Neural cell (in vitro differentiated cells): ENCODE data around the gene SOBP. TPM values are rescaled to one million over a fixed set of nuclear protein-coding genes. Genes with fewer than 3 reads are reported as not detected.
"Not testable (repeated sequence)": the region's sequence is repeated elsewhere in the genome, so short reads cannot be mapped to it uniquely, and the experiment has no call there.

Source experiments
- H2AFZ ChIP-seq: fragments of 200-600, 300-800 bp; sonication (generic), shearing (Covaris generic); 2 replicates; pipeline ENCODE4 v1.6.0; 2014; ENCODE audit warnings: low read depth, mild to moderate bottlenecking, antibody characterized with exemption, low read length, moderate library complexity
- H3F3A ChIP-seq: fragments of 200-600 bp; shearing (Covaris generic); 2 replicates; pipeline ENCODE4 v1.6.1; 2016; ENCODE audit warnings: mild to moderate bottlenecking, moderate library complexity, mixed read lengths, antibody characterized with exemption, low read length; ENCODE audit not compliant: insufficient read depth, poor library complexity, severe bottlenecking
- H3K27ac ChIP-seq: fragments of 200-600, 300-800 bp; sonication (generic), shearing (Covaris generic); 2 replicates; pipeline ENCODE4 v1.5.1; 2014; ENCODE audit warnings: mild to moderate bottlenecking, low read length, moderate library complexity
- H3K27me3 ChIP-seq: fragments of 300-800, 200-600 bp; sonication (generic), shearing (Covaris generic); 2 replicates; pipeline ENCODE4 v1.6.0; 2014; ENCODE audit warnings: mild to moderate bottlenecking, low read depth, low read length, moderate library complexity; ENCODE audit not compliant: insufficient read depth
- H3K36me3 ChIP-seq: fragments of 300-800, 200-600 bp; sonication (generic), shearing (Covaris generic); 2 replicates; pipeline ENCODE4 v1.5.1; 2014; ENCODE audit warnings: mild to moderate bottlenecking, antibody characterized with exemption, low read length, moderate library complexity; ENCODE audit not compliant: insufficient read depth
- H3K4me2 ChIP-seq: fragments of 300-800, 200-600 bp; sonication (generic), shearing (Covaris generic); 2 replicates; pipeline ENCODE4 v1.6.0; 2014; ENCODE audit warnings: mild to moderate bottlenecking, low read length
- H3K4me3 ChIP-seq: fragments of 300-800, 200-600 bp; sonication (generic), shearing (Covaris generic); 2 replicates; pipeline ENCODE4 v1.5.1; 2014; ENCODE audit warnings: mild to moderate bottlenecking, low read length, moderate library complexity
- H3K79me2 ChIP-seq: fragments of 200-600 bp; shearing (Covaris generic); replicated peaks from 2 replicates; pipeline ENCODE4 v1.6.0; 2014; ENCODE audit warnings: mild to moderate bottlenecking, low read length, moderate library complexity; ENCODE audit not compliant: insufficient read depth
- H3K9ac ChIP-seq: fragments of 300-800, 200-600 bp; sonication (generic), shearing (Covaris generic); 2 replicates; pipeline ENCODE4 v1.6.1; 2016; ENCODE audit warnings: mild to moderate bottlenecking, low read length, mixed read lengths
- H3K9me2 ChIP-seq: fragments of 200-600 bp; shearing (Covaris generic); 2 replicates; pipeline ENCODE4 v1.6.1; 2016; ENCODE audit warnings: mild to moderate bottlenecking, low read length, mixed read lengths; ENCODE audit not compliant: insufficient read depth
- H3K9me3 ChIP-seq: fragments of 200-600, 300-800 bp; sonication (generic), shearing (Covaris generic); 2 replicates; pipeline ENCODE4 v1.6.1; 2016; ENCODE audit warnings: mild to moderate bottlenecking, mixed run types, low read length, moderate library complexity, mixed read lengths
- H4K20me1 ChIP-seq: fragments of 200-600 bp; shearing (Covaris generic); 2 replicates; pipeline ENCODE4 v1.6.1; 2016; ENCODE audit warnings: mild to moderate bottlenecking, mixed run types; ENCODE audit not compliant: insufficient read depth
- CTCF ChIP-seq: fragments of 450-650 bp; IDR thresholded peaks from 2 replicates; pipeline ENCODE4 v1.5.1; 2014; ENCODE audit warnings: antibody characterized with exemption, mild to moderate bottlenecking, moderate library complexity; ENCODE audit not compliant: poor library complexity, severe bottlenecking
- EP300 ChIP-seq: fragments of 450-650 bp; conservative IDR thresholded peaks from 2 replicates; pipeline ENCODE4 v1.6.1; 2014; ENCODE audit warnings: antibody characterized with exemption, mild to moderate bottlenecking, moderate library complexity; ENCODE audit not compliant: poor library complexity, severe bottlenecking
- EZH2 ChIP-seq: fragments of 200-600, 300-800 bp; shearing (Covaris generic), sonication (generic); IDR thresholded peaks from 2 replicates; pipeline ENCODE4 v1.6.1; 2014; ENCODE audit warnings: antibody characterized with exemption, low read length, borderline replicate concordance, mild to moderate bottlenecking; ENCODE audit not compliant: insufficient read depth, poor library complexity, severe bottlenecking
- MXI1 ChIP-seq: fragments of 450-650 bp; conservative IDR thresholded peaks from 2 replicates; pipeline ENCODE4 v1.6.1; 2014; ENCODE audit warnings: antibody characterized with exemption, mild to moderate bottlenecking; ENCODE audit not compliant: poor library complexity, severe bottlenecking
- POLR2AphosphoS5 ChIP-seq: IDR thresholded peaks from 2 replicates; pipeline ENCODE4 v1.6.1; 2012
- RAD21 ChIP-seq: fragments of 450-650 bp; conservative IDR thresholded peaks from 2 replicates; pipeline ENCODE4 v1.6.1; 2014; ENCODE audit warnings: antibody characterized with exemption, mild to moderate bottlenecking, moderate library complexity
- SMC3 ChIP-seq: fragments of 450-650 bp; conservative IDR thresholded peaks from 2 replicates; pipeline ENCODE4 v1.6.1; 2014; ENCODE audit warnings: antibody characterized with exemption, mild to moderate bottlenecking, moderate library complexity; ENCODE audit not compliant: poor library complexity
- TAF1 ChIP-seq: IDR thresholded peaks from 2 replicates; pipeline ENCODE4 v1.6.1; 2012; ENCODE audit warnings: low read depth
- polyA plus RNA-seq: library from polyadenylated mRNA; depleted of rRNA; stranded (reverse); fragments of >200 nt; gene quantifications from 2 replicates; pipeline ENCODE4 v1.2.3, GENCODE V29; 2014
- TF ChIP-seq, protein P1 (sequence below): IDR thresholded peaks from 2 replicates; pipeline ENCODE4 v1.6.1; 2012; ENCODE audit warnings: borderline replicate concordance

Gene SOBP
- polyA plus RNA-seq, 1 donor from 2014 or later: 16.4 TPM

- Histone ChIP-seq H3F3A (no peaks in the 10 kb centered on the region), H3K4me2 (no peak overlapping the region), H3K9ac (no peak overlapping the region), H4K20me1 (no peaks in the 10 kb centered on the region), H3K4me3 (no peak overlapping the region), H3K9me3 (peaks cover 9% of the 10 kb centered on the region), H3K9me2 (no peaks in the 10 kb centered on the region), H3K27ac (no peak overlapping the region), H3K27me3 (no peaks in the 10 kb centered on the region), H2AFZ (no peak overlapping the region), H3K79me2 (peaks cover 28% of the 10 kb centered on the region), H3K36me3 (peaks cover 22% of the 10 kb centered on the region)
- TF ChIP-seq EP300: no peak
- TF ChIP-seq, protein P1, sequence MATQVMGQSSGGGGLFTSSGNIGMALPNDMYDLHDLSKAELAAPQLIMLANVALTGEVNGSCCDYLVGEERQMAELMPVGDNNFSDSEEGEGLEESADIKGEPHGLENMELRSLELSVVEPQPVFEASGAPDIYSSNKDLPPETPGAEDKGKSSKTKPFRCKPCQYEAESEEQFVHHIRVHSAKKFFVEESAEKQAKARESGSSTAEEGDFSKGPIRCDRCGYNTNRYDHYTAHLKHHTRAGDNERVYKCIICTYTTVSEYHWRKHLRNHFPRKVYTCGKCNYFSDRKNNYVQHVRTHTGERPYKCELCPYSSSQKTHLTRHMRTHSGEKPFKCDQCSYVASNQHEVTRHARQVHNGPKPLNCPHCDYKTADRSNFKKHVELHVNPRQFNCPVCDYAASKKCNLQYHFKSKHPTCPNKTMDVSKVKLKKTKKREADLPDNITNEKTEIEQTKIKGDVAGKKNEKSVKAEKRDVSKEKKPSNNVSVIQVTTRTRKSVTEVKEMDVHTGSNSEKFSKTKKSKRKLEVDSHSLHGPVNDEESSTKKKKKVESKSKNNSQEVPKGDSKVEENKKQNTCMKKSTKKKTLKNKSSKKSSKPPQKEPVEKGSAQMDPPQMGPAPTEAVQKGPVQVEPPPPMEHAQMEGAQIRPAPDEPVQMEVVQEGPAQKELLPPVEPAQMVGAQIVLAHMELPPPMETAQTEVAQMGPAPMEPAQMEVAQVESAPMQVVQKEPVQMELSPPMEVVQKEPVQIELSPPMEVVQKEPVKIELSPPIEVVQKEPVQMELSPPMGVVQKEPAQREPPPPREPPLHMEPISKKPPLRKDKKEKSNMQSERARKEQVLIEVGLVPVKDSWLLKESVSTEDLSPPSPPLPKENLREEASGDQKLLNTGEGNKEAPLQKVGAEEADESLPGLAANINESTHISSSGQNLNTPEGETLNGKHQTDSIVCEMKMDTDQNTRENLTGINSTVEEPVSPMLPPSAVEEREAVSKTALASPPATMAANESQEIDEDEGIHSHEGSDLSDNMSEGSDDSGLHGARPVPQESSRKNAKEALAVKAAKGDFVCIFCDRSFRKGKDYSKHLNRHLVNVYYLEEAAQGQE: no peak
- no peak for TF ChIP-seq TAF1
- no peak for TF ChIP-seq MXI1
- TF ChIP-seq EZH2: no peak
- TF ChIP-seq CTCF: no peak
- TF ChIP-seq RAD21: no peak
- TF ChIP-seq SMC3: no peak
- no peak for TF ChIP-seq POLR2AphosphoS5
Observed at GRCh38 chr6:107517274-107517673, 27.4 kb downstream of the SOBP start.

DNA sequence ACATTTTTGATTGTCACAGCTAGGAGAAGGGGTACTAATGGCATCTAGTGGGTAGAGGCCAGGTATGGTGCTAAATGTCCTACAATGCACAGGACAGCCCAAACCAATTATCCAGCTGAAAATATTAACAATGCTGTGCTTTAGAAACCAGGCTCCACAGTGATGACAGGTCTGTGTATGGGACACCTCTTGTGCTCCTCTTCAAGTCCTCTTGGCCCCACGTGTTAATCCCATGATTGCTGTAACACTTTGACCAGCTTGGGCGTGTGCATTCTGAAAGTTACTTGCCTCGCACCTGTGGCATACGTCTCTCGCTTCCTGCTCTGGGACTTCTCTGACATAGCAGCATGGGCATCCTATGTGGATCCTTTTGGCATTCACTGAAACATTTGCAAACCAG lies 29.3 kb downstream of the SOBP start:
- H3K9me3 ChIP-seq, H3K9ac ChIP-seq, H3K9me2 ChIP-seq, H3K27ac ChIP-seq, H2AFZ ChIP-seq, H3K4me3 ChIP-seq, H3F3A ChIP-seq, H3K27me3 ChIP-seq, H4K20me1 ChIP-seq, H3K4me2 ChIP-seq: not testable (repeated sequence)
- peaks cover 14% of the 10 kb centered on the region for H3K79me2 ChIP-seq
- H3K36me3 ChIP-seq: peaks cover 25% of the 10 kb centered on the region

DNA sequence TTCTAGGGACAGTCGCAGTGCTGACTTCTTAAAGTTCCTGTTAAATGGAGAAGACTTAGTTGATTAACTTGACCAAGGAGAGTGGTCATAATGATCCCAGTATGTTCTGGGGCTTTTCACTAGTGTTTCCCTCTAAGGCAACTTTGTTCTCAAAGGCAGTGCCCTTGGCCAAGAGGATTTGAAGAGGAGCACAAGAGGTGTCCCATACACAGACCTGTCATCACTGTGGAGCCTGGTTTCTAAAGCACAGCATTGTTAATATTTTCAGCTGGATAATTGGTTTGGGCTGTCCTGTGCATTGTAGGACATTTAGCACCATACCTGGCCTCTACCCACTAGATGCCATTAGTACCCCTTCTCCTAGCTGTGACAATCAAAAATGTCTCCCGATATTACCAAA lies 30.8 kb downstream of the SOBP start:
- H3K27ac ChIP-seq, H4K20me1 ChIP-seq, H3F3A ChIP-seq, H3K27me3 ChIP-seq, H3K4me3 ChIP-seq, H3K9ac ChIP-seq, H2AFZ ChIP-seq, H3K4me2 ChIP-seq, H3K79me2 ChIP-seq, H3K9me3 ChIP-seq, H3K9me2 ChIP-seq: not testable (repeated sequence)
- H3K36me3 ChIP-seq: peaks cover 17% of the 10 kb centered on the region
